ENCODE results near the gene SNX7. TPM values are rescaled to one million over a fixed set of nuclear protein-coding genes. Genes with fewer than 3 reads are reported as not detected.

Gene SNX7
- polyA plus RNA-seq (2012; rRNA removed), result 16.0 and 51.3 TPM in 2 replicates
- polyA plus RNA-seq (2012; cell fraction: cytosol; rRNA removed), result 27.8 and 41.1 TPM in 2 replicates
- polyA plus RNA-seq (2012; cell fraction: nucleus; rRNA removed), result 3.1 and 7.6 TPM in 2 replicates

- H3K4me1 ChIP-seq (ENCODE audit: control insufficient read depth in 1 of 2, insufficient read depth in 2 of 2, low read depth in 1 of 2, low read length in 1 of 2), result peaks cover 0 to 13% of the 10 kb centered on the region in 2 experiments; a peak in 2 of 4 replicates
- 0% methylated on average over 15 of the region's 80 CpGs for WGBS (ENCODE audit: low lambda C conversion rate)
- H3F3A ChIP-seq (replicated peaks; ENCODE audit: insufficient read depth), result peaks cover 15% of the 10 kb centered on the region
- ChIA-PET POLR2A (interaction anchor here (1.2 kb wide), 2 partner anchors 9 to 10 kb away, joined by 3 to 5 read pairs; no protein-coding TSS in a partner anchor), CTCF (interaction anchor here (0.6 to 1.4 kb wide), 4 partner anchors 10 to 194 kb away, joined by 3 to 6 read pairs (median 4); no protein-coding TSS in a partner anchor)
- H3K4me3 ChIP-seq (ENCODE audit: low read depth in 2 of 2, low read length in 1 of 2), result peak within 1 kb of the TSS; percentile 83 to 93
- H3K4me2 ChIP-seq, result peak within 1 kb of the TSS; percentile 78
- H3K79me2 ChIP-seq (ENCODE audit: insufficient read depth), result peaks cover 45% of the 10 kb centered on the region
- no peaks in the 10 kb centered on the region for H3K36me3 ChIP-seq (replicated peaks in 1 of 2; ENCODE audit: control insufficient read depth in 1 of 2, insufficient read depth in 2 of 2, low read length in 1 of 2)
- H4K20me1 ChIP-seq (ENCODE audit: insufficient read depth), result no peaks in the 10 kb centered on the region; the same call in 1 of the 2 replicates
- peak within 1 kb of the TSS; percentile 87 for H3K9ac ChIP-seq
- no peaks in the 10 kb centered on the region for H3K9me2 ChIP-seq
- peak within 1 kb of the TSS; percentile 93 for H2AFZ ChIP-seq (ENCODE audit: low read depth)
- H3K9me3 ChIP-seq, result no peaks in the 10 kb centered on the region
- TF ChIP-seq ELF1 (IDR thresholded peaks at IDR 0.05) (peak; percentile 57), MXI1 (IDR thresholded peaks at IDR 0.05; ENCODE audit: low read depth, low read length) (peak; percentile 31; the same call in 1 of the 2 replicates), RAD21 (IDR thresholded peaks at IDR 0.05; ENCODE audit: low read length) (peak; percentile 15; the same call in 1 of the 2 replicates), PBX3 (IDR thresholded peaks at IDR 0.05) (no peak), FOXM1 (IDR thresholded peaks at IDR 0.05; ENCODE audit: low read depth) (no peak), USF1 (IDR thresholded peaks at IDR 0.05; ENCODE audit: borderline replicate concordance, low read depth) (no peak), NFIC (IDR thresholded peaks at IDR 0.05; ENCODE audit: borderline replicate concordance) (0 out of 2 replicates have a peak, but pooled peaks have one; percentile 5), TEAD4 (IDR thresholded peaks at IDR 0.05; ENCODE audit: borderline replicate concordance, insufficient read depth) (no peak), POLR2AphosphoS5 (IDR thresholded peaks at IDR 0.05; ENCODE audit: low read depth, low read length) (peak; percentile 9; the same call in 1 of the 2 replicates), CHD2 (IDR thresholded peaks at IDR 0.05; ENCODE audit: low read length, partially characterized antibody) (peak; percentile 3), NRF1 (IDR thresholded peaks at IDR 0.05; ENCODE audit: low read depth, low read length) (peak; percentile 77), CTCF (IDR thresholded peaks at IDR 0.05) (peak; percentile 49), TAF1 (IDR thresholded peaks at IDR 0.05; ENCODE audit: borderline replicate concordance, low read depth, low read length) (peak; percentile 63), ZBTB33 (IDR thresholded peaks at IDR 0.05; ENCODE audit: borderline replicate concordance, low read depth) (no peak), FOSL2 (IDR thresholded peaks at IDR 0.05; ENCODE audit: borderline replicate concordance, low read depth) (no peak), MAX (IDR thresholded peaks at IDR 0.05; ENCODE audit: low read depth) (0 out of 2 replicates have a peak, but pooled peaks have one; percentile 21), SIN3A (IDR thresholded peaks at IDR 0.05; ENCODE audit: borderline replicate concordance, low read depth, low read length) (peak; percentile 18; the same call in 1 of the 2 replicates)
- H3K27ac ChIP-seq (ENCODE audit: low read depth in 2 of 2, low read length in 1 of 2), result peak within 1 kb of the TSS; percentile 82 to 90
- H3K27me3 ChIP-seq (ENCODE audit: insufficient read depth), result no peaks in the 10 kb centered on the region
- peak; percentile 97 for DNase-seq
Measured at GRCh38 chr1:98661544-98662355, at the start of gene SNX7. Gene SNX7 (plus strand): TSS chr1:98661721. CDS start chr1:98661732, 11 bp downstream.
